Activated CD4-positive, alpha-beta T cell treated with anti-CD3 and anti-CD28 coated beads, Interleukin-2, amount 50 U/mL, for 4 hours (primary cell): ENCODE data around the gene SCAMP2.
"Not testable (repeated sequence)": the region's sequence is repeated elsewhere in the genome, so short reads cannot be mapped to it uniquely, and the experiment has no call there.

ENCODE experiments used
- DNase-seq, 2 experiments: peaks; one replicate each; pipeline ENCODE4 v3.0.0-alpha.2; 2020

Gene SCAMP2

DNA sequence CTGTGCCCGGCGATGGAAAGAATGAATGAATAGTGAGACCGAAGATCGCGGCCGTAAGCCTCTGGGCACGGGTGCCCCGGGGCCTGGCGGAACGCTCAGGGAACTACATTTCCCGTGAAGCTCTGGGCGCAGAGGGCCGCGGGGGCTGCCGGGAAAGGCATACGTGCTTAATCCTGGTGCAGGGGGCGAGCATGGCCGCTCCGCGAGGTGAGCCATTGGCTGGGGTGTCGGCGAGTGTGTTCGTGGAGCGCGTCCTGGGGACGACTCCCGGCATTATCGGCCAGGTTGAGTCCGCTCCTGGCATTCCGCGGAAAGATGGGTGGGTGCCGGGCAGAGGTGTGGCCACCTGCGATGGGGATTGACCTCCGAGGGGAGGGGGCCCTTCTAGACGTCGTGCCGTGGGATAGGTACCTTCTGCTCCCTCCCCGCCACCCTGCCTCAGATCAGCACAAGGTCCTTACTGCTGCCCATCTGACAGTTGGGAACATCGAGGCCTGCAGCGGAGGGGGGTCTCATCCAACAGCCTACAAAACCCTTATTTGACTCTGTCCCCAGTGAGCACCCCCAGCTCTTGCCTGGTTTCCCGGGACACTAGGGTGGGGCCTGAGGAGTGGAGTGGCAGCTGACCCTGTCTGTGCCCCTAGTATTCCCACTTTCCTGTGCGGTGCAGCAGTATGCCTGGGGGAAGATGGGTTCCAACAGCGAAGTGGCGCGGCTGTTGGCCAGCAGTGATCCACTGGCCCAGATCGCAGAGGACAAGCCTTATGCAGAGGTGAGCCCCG is 16.9 kb upstream of the SCAMP2 start, which contains the start of gene MPI:
MPI (plus strand) TSS at position 160 of the 782 bp plus-strand sequence; CDS start at position 192, 32 bp downstream.
- DNase-seq, result peak; percentile 81 to 84

DNA sequence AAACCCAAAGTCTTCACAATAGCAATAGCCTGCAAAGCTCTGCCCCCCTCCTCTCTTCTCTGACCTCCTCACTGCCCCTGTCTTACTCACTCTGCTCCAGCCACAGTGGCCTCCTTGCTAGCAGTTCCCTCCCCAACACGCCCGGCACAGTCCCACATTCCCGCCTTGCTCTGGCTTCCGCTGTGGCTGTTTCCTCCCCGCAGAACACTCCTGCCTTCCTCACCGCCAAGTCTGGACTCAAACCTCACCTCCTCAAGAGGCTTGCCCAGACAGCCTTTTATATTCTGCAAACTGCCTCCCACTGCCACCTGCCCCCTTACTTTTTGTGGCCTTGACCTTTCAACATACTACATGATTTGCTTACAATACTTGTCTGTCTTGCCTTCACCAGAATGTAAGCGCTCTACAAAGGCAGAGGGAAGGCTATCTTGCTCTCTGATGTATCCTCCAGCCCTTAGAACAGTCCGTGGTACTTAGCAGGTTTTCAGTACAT is 16.3 kb upstream of the SCAMP2 start:
- no peak for DNase-seq

- no peak for DNase-seq
Measured at GRCh38 chr15:74888716-74889115, 15.6 kb upstream of the SCAMP2 start.

DNA sequence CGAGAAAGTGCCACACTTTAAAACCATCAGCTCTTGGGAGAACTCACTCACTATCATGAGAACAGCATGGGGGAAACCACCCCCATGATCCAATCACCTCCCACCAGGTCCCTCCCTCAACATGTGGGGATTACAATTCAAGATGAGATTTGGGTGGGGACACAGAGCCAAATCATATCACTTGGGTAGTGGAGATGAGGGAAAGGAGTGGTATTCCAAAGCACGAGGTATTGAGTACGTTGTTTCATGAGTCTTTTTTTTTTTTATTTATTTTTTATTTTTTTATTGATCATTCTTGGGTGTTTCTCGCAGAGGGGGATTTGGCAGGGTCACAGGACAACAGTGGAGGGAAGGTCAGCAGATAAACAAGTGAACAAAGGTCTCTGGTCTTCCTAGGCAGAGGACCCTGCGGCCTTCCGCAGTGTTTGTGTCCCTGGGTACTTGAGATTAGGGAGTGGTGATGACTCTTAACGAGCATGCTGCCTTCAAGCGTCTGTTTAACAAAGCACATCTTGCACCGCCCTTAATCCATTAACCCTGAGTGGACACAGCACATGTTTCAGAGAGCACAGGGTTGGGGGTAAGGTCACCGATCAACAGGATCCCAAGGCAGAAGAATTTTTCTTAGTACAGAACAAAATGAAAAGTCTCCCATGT is 14.5 kb upstream of the SCAMP2 start:
- DNase-seq, result not testable (repeated sequence)

GRCh38 chr15:74885461-74885860 is 12.3 kb upstream of the SCAMP2 start:
- no peak for DNase-seq

DNA sequence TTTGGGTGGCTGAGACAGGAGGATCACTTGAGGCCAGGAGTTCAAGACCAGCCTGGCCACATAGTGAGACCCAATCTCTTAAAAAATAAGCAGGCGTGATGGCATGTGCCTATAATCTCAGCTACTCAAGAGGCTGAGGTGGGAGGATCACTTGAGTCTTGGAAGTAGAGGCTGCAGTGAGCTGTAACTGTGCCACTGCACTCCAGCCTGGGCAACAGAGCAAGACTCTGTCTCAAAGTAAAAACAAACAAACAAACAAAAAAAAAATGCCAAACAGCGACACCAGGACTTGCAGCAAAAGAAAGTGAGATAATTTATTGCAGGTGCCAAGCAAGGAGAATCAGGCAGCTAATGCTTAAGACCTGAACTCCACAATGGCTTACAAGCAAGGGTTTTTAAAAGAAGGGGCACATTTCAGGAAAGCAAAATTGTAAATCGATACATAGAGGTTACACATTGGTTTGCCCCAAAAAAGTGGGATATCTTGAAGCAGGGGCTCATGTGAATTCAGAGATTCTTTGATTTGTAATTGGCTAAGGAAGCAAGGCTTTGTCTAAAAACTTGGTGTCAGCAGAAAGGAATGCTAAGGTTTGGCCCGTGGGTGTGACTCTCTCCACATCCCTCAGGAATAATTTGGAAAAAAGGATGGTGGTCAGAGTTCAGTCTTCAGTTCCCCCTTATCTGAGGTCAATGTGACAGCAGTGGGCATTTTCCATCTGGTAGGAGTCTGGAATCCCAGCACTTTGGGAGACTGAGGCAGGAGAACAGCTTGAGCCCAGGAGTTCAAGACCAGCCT is 11.5 kb upstream of the SCAMP2 start:
- DNase-seq, result no peak

- DNase-seq, result no peak
Measured at GRCh38 chr15:74882528-74882927, 9.4 kb upstream of the SCAMP2 start.

GRCh38 chr15:74878273-74878672 is 5.1 kb upstream of the SCAMP2 start:
- no peak for DNase-seq

DNA sequence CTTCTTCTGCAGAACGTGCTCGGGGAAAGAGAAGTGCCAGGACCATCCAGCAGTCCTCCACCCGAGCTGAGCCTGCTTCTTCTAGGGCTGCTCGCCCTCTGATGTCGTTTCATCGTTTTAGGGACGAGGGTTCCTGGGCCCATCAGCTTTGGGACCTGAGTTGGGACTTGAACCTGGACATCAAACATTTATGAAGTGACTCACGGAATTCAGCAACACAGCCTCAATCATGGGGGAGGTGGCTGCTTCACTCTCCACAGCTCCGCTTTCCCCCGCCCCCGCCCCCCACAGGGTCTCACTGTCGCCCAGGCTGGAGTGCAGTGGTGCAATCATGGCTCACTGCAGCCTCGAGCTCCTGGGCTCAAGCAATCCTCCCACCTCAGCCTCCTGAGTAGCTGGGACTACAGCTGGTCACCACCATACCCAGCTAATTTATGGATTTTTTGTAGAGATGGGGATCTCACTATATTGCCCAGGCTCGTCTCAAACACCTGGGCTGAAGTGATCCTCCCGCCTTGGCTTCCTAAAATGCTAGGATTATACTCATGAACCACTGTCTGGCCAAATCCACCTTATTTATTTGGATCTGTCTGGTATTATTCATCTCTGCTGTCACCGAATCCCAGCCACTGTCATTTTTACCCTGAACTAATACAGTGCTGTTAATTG is 725 bp upstream of the SCAMP2 start:
- no peak for DNase-seq

DNA sequence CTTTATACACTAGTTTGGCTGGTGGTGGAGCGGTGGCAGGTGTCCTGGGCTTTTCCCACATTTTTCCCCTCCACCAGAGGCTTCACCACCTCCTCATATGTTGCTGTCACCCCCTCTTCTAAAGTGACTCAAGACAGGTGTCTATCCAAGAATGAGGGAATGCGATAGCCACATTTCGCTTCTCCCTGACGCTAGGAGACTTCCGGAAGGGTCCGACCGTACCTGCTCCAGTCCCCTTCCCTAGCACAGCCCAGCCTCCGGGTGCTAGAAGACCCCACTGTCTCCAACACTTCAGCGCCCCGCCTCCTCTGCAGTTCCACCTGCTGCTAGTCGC is 496 bp downstream of the SCAMP2 start:
- DNase-seq, result no peak

DNA sequence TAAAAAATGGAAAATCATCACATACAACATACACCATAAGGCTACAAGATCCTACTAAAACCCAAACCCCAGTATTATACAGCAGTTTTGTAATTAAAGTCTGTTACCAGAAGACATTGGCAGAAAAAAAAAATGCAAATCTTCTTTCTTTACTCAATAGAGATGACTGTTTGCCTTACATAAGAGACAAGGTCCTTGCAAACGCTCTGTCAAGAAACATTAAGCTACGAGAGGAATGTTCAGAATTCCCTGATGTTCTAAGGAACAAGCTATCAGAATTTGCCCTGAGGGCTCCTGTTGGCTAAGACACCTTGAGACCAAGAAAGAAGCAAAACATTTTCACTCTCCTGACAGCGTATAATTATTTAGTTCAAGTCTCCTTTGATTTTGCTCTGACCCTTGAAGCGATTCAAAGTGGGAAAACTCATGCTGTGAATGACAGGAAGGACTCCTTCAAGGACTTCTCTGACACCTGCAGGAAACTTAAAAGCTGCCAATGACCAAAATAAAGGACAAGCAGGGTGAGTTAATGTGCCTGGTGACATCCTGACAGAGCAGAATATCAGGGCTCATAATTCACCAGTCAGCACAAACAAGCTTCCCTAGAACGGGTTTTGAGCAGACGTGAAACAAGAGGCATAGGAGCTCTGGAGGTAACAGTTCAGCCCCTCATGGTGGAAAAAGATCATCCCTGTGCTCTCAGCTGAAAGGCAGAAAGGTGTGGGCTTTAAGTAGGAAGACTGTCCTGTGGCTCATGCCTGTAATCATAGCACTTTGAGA is 2.5 kb downstream of the SCAMP2 start:
- no peak for DNase-seq

GRCh38 chr15:74869726-74870407 is 3.3 kb downstream of the SCAMP2 start:
- no peak for DNase-seq

DNA sequence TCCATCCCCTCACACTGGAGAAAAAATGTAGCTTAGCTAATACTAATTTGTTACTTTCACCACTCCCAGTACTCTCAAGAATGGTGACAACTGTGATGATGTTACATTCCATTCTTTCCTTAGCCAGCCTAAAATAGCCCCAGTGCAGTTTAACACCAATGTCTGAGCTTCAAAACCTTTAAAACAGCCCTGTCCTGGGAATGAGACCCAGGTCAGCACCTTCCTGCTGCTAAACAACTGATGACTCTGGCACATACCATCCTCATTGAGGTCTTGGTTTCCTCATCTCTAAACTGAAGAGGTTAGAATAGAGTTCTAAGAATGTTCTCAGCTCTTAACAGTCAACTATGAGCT is 3.8 kb downstream of the SCAMP2 start:
- no peak for DNase-seq

- no peak for DNase-seq
Measured at GRCh38 chr15:74868059-74868458, 5.1 kb downstream of the SCAMP2 start.

- no peak for DNase-seq
Measured at GRCh38 chr15:74867466-74868038, 5.6 kb downstream of the SCAMP2 start.

DNA sequence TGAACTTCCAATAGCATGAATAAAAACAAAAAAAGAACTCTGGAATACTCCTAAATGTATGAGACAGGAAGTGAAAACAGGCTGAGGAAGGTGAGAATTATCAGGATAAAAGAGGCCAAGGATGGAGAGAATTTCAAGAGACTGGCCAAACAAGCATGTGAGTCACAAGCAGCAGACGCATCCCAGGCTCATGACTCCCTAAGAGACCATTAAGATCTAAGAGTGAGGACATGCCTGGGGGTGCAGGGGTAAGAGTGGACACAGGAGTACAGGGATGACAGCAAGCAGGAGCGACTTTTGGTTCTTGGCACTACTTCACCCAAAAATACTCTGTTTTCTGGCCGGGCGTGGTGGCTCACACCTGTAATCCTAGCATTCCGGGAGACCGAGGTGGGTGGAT is 7.1 kb downstream of the SCAMP2 start:
- DNase-seq, result no peak

DNA sequence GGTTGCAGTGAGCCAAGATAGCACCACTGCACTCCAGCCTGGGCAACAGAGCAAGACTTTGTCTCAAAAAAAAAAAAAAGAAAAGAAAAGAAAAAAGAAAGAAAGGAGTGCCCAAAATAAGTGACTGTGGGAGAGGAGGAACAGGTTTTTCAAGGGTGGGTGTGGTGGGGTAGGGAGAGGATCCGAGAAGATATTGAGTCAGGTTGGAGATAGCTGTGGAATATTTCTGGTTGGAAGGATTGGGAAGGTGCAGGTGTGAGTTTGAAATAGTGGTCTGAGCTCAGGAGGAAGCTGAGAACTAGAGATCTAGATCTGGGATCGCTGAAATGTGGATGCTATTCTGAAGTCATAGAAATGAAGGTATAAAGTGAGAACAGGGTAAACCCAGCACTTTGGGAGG is 7.8 kb downstream of the SCAMP2 start:
- no peak for DNase-seq

DNA sequence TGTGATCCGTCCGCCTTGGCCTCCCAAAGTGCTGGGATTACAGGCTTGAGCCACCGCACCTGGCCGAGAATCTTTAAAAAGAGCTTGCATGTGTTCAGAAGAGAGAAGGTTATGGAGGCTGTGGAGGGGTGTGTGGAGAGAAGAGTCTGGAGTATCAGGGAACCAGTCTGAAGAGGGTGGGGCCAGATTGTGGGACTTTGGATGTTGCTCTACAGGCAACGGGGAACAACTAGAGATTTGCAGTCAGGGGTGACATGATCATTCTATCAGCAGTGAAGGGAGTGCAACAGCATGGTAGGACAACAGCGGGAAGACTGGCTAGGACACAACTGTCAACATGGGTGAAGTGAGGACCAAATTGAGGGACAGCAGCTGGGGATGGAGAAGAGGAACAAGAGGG is 8.9 kb downstream of the SCAMP2 start:
- DNase-seq, result no peak

GRCh38 chr15:74863239-74864056 is 9.7 kb downstream of the SCAMP2 start:
- no peak for DNase-seq

DNA sequence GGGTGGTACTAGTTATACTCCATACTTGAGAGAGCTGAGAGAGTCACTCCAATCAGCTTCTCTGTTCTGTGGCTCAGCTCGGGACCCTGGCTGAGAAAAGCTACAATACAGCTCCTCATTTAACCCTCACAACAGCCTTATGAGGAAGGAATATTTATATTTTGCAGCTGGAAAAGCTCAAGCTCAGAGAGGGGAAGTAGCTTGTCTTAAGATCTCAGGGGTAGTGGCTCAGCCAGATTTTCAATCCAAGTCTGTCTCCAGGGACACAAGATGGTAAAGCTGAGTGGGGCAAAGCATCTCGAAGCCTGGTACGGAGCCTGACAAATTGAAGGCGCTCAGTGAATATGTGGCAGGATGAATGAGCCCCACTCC is 14.8 kb downstream of the SCAMP2 start:
- DNase-seq, result no peak
